C4-2B (cell line): ENCODE data around the gene RBMS1.

Source experiments
- CTCF ChIP-seq: fragments of 450-650 bp; conservative IDR thresholded peaks from 2 replicates; pipeline ENCODE4 v1.5.1; 2017; ENCODE audit warnings: mild to moderate bottlenecking
- ZFX ChIP-seq: fragments of 450-650 bp; IDR thresholded peaks from 2 replicates; pipeline ENCODE4 v1.6.1; 2017

DNA sequence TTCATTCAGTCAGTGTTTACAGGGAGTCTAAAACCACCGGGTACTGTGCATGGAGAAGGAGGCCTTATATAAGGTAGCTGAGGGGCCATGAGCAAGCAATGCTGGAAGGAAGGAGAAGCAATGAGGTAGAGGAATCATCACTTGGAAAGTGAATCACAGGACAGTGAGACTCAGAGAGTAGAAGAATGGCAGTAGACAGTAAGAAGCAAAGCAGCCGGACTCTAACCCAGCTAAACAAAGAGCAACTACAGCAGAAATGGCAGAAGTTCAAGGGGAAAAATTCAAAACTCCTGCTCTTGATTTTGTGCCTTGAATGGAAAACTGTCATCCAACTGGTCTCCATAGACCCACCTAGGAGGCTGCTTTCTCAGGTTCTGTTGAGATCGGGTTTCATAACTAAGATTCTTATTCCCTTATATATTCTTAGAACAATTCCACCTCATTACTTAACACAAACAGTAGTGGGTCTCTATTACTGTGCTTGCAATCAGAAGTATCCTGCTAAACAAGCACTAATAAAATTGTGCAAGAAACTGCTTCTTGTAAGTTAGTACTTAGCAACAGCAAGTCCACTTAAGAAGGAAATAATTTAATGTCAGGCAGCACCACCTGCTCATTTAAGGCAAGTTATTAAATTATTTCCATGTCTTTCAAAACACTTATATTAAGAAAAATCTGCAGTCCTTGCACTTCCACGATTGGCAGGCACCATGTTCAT, 68.0 kb downstream of the RBMS1 start:
- TF ChIP-seq ZFX (no peak), CTCF (no peak)
